AG04449 (cell line): Measurements from ENCODE around the gene LIX1L.

Source experiments
- CTCF ChIA-PET: fragments of 350-600 bp; formaldehyde crosslinking; extraction: SDS; loops from one replicate; lab custom pipeline; 2021; ENCODE audit warnings: antibody characterized with exemption; lab: Yijun Ruan, JAX
- POLR2A ChIA-PET: fragments of 400-600, 350-600 bp; formaldehyde crosslinking; extraction: SDS; loops from one replicate; lab custom pipeline; 2020; ENCODE audit warnings: antibody characterized with exemption, inconsistent platforms; lab: Yijun Ruan, JAX
- DNase-seq: peaks from one replicate; pipeline ENCODE4 v3.0.0-alpha.2; 2010; ENCODE audit warnings: low read depth, low spot score
- H3K4me3 ChIP-seq: 2 replicates; pipeline ENCODE4 v1.5.1; 2011; ENCODE audit warnings: low read depth, mild to moderate bottlenecking, control low read depth, low read length
- CTCF ChIP-seq: IDR thresholded peaks from one replicate; pipeline ENCODE4 v1.5.1; 2011; ENCODE audit warnings: mild to moderate bottlenecking, moderate library complexity, low read length, control low read depth, inconsistent platforms; ENCODE audit not compliant: insufficient read depth; ENCODE audit errors: missing control alignments

LIX1L gene

DNA sequence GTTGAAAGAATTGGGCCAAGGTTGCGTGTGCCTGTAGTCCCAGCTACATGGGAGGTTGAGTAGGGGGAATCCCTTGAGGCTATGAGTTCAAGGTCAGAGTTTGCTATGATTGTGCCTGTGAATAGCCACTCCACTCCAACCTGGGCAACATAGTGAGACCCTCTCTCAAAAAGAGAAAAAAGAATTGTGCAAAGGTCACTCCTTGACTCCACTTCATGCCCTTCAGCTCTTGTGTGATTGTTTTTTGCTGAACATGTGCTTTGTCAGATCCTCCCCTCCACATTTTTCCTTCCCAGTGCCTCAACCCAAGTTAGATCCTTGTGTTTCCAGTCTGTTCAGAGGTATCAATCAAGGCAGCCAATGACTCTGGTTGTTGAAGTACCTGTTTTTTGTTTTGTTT, 30.1 kb upstream of the LIX1L start:
- TF ChIP-seq CTCF = no peak
- CTCF ChIA-PET = interaction anchor here (1.1 to 24.4 kb wide), 5 partner anchors 8 to 51 kb away, joined by 3 to 787 read pairs (median 4); partner anchors contain the start of genes HJV and TXNIP
- DNase-seq = no peak
- POLR2A ChIA-PET = no interaction called here
- no peak overlapping the region for H3K4me3 ChIP-seq

DNA sequence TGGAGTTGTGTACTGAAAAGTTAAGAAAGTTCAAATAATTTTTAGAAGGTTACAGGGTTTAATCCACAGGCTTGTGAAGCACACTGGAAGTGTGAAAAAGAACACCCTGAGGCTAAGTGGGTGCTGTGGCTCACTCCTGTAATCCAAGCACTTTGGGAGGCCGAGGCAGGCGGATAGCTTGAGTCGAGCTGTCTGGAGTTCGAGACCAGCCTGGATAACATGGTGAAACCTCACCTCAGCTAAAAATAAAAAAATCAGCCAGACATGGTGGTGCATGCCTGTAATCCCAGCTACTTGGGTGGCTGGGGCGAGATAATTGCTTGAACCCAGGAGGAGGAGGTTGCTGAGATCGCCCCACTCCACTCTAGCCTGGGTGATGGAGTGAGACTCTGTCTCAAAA, 28.7 kb upstream of the LIX1L start:
- no peak for TF ChIP-seq CTCF
- H3K4me3 ChIP-seq = no peak overlapping the region
- DNase-seq = no peak
- ChIA-PET POLR2A (interaction anchor here (1.4 kb wide), 1 partner anchor 9 kb away, joined by 3 read pairs; no protein-coding TSS in a partner anchor), CTCF (interaction anchor here (1.1 to 24.4 kb wide), 3 partner anchors 8 to 95 kb away, joined by 3 to 787 read pairs (median 155); partner anchors contain the start of gene HJV)

- ChIA-PET POLR2A (interaction anchor here (1.4 kb wide), 1 partner anchor 10 kb away, joined by 3 read pairs; no protein-coding TSS in a partner anchor), CTCF (interaction anchor here (0.7 to 24.4 kb wide), 3 partner anchors 8 to 26 kb away, joined by 3 to 787 read pairs (median 155); partner anchors contain the start of gene HJV)
- H3K4me3 ChIP-seq = no peak overlapping the region
- no peak for TF ChIP-seq CTCF
- DNase-seq = no peak
These were observed 28.0 kb upstream of the LIX1L start for GRCh38 chr1:145985502-145986439.

GRCh38 chr1:145985129-145985501, 27.3 kb upstream of the LIX1L start:
- DNase-seq = no peak
- POLR2A ChIA-PET = interaction anchor here (1.4 kb wide), 1 partner anchor 11 kb away, joined by 3 read pairs; no protein-coding TSS in a partner anchor
- CTCF ChIA-PET = interaction anchor here (0.7 to 24.4 kb wide), 2 partner anchors 9 to 27 kb away, joined by 3 to 787 read pairs; partner anchors contain the start of gene HJV
- no peak for TF ChIP-seq CTCF
- H3K4me3 ChIP-seq = no peak overlapping the region

DNA sequence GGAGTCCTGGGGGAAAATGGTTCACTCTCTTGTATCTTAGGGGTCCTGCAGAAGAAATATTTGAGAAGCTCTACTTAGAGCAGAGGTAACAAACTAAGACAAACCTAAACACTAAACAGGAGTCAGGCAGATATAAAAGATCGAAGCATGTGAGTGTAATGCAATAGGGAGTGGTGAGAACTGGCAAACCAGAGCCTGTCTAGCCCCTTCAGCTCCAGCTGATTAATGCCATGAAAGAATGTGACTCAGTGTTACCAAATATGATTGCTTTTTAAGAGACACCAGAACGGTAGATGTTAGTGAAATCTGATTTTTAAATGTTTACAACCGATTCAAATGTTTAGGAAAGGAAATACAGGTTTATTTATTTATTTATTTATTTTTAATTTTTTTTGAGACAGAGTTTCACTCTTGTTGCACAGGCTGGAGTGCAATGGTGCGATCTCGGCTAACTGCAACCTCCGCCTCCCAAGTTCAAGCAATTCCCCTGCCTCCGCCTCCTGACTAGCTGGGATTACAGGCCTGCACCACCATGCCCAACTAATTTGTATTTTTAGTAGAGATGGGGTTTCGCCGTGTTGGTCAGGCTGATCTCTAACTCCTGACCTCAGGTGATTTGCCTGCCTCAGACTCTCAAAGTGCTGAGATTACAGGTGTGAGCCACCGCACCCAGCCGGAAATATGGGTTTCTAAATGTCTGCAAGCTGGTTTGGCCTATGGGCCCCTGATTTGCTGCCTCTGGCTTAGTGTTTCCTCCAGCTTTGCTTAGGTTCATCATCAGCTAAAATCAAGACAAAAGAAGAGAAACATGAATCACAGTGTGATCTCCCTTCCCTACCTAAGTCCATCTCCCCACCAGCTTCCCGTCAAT, 26.4 kb upstream of the LIX1L start:
- no peak for DNase-seq
- H3K4me3 ChIP-seq = no peak overlapping the region
- TF ChIP-seq CTCF = no peak
- POLR2A ChIA-PET = interaction anchor here (0.9 kb wide), 1 partner anchor 12 kb away, joined by 3 read pairs; the partner anchor contains the start of gene TXNIP
- CTCF ChIA-PET = interaction anchor here (0.6 to 24.4 kb wide), 3 partner anchors 12 to 48 kb away, joined by 3 to 787 read pairs (median 4); partner anchors contain the start of genes HJV and TXNIP
